ENCODE results near the gene PHOX2A. TPM values are rescaled to one million over a fixed set of nuclear protein-coding genes. Genes with fewer than 3 reads are reported as not detected.

PHOX2A gene
- total RNA-seq, 1 experiment from 2014 or later: 1.6 TPM

GRCh38 chr11:72189455-72190250, 54.3 kb downstream of the PHOX2A start:
- TF ChIP-seq NFE2L1 (CRISPR knock-in tag; IDR thresholded peaks at IDR 0.05) (no peak), CTCF (IDR thresholded peaks at IDR 0.05) (no peak), ZNF138 (CRISPR knock-in tag; conservative IDR thresholded peaks at IDR 0.05) (no peak), ZNF532 (CRISPR knock-in tag; IDR thresholded peaks at IDR 0.05; ENCODE audit: borderline replicate concordance) (no peak), ZNF396 (CRISPR knock-in tag; IDR thresholded peaks at IDR 0.05; ENCODE audit: borderline replicate concordance) (no peak), NFATC4 (CRISPR knock-in tag; IDR thresholded peaks at IDR 0.05) (no peak), EMX1 (CRISPR knock-in tag; IDR thresholded peaks at IDR 0.05) (no peak), HMGA2 (CRISPR knock-in tag; IDR thresholded peaks at IDR 0.05) (no peak)
- Mint-ChIP-seq H3K36me3 (no peaks in the 10 kb centered on the region), H3K4me1 (peaks cover 8% of the 10 kb centered on the region), H3K4me3 (no peak overlapping the region), H3K9me3 (no peaks in the 10 kb centered on the region), H3K27me3 (ENCODE audit: low read depth) (peaks cover 2% of the 10 kb centered on the region; the same call in 1 of the 2 replicates), H3K27ac (no peak overlapping the region)
- CTCF ChIA-PET: interaction anchor here (0.6 to 2.0 kb wide), 6 partner anchors 34 to 419 kb away, joined by 3 to 7 read pairs (median 3); no protein-coding TSS in a partner anchor
- DNase-seq (ENCODE audit: low spot score): no peak
- peak; percentile 46 for ATAC-seq
- POLR2A ChIA-PET: no interaction called here

Other genes with a start within 250 kb of the PHOX2A start
- 14.1 to 17.3 TPM (median 15.0 TPM) in 3 replicates for gene IL18BP, start 245.3 kb downstream of the PHOX2A start, total RNA-seq (2021)
- gene NUMA1, start 163.6 kb downstream of the PHOX2A start, total RNA-seq (2021): 117 to 147 TPM (median 118 TPM) in 3 replicates
- 5.3 to 5.6 TPM (median 5.3 TPM) in 3 replicates for gene LRRC51, start 163.3 kb downstream of the PHOX2A start, total RNA-seq (2021)
- gene LAMTOR1, start 140.9 kb downstream of the PHOX2A start, total RNA-seq (2021): 79.4 to 84.3 TPM (median 80.4 TPM) in 3 replicates
- not detected in 3 replicates for gene TOMT, start 138.3 kb downstream of the PHOX2A start, total RNA-seq (2021)
- 60.2 to 75.4 TPM (median 66.1 TPM) in 3 replicates for gene ANAPC15, start 131.5 kb downstream of the PHOX2A start, total RNA-seq (2021)
- gene FOLR3, start 108.5 kb downstream of the PHOX2A start, total RNA-seq (2021): 0.25 TPM in 1 of 3 replicates, not detected in the others
- 0.35 to 0.87 TPM (median 0.85 TPM) in 3 replicates for gene FOLR1, start 52.0 kb downstream of the PHOX2A start, total RNA-seq (2021)
- not detected in 3 replicates for gene FOLR2, start 27.4 kb downstream of the PHOX2A start, total RNA-seq (2021)
- gene INPPL1, start 19.4 kb downstream of the PHOX2A start, total RNA-seq (2021): 125 to 138 TPM (median 136 TPM) in 3 replicates
- gene CLPB, start 190.4 kb upstream of the PHOX2A start, total RNA-seq (2021): 24.9 to 28.3 TPM (median 26.8 TPM) in 3 replicates

All from WTC11 (cell line).